SU-DHL-6 (cell line): ENCODE data around the gene EXOSC10.

Experiments used
- H2AFZ ChIP-seq: fragments of 200-600 bp; sonication (generic); 2 replicates; pipeline ENCODE4 v1.6.1; 2014; ENCODE audit warnings: low read depth, mild to moderate bottlenecking, moderate library complexity, mixed read lengths, antibody characterized with exemption, low read length; ENCODE audit not compliant: severe bottlenecking
- H3F3A ChIP-seq: fragments of 200-600 bp; shearing (Covaris generic); 2 replicates; pipeline ENCODE4 v1.6.0; 2016; ENCODE audit warnings: antibody characterized with exemption, mild to moderate bottlenecking; ENCODE audit not compliant: insufficient read depth
- H3K27ac ChIP-seq: fragments of 200-600 bp; sonication (generic); 2 replicates; pipeline ENCODE4 v1.5.1; 2016; ENCODE audit warnings: low read depth, mild to moderate bottlenecking, low read length, moderate library complexity, mixed read lengths
- H3K27me3 ChIP-seq: fragments of 200-600 bp; sonication (generic), shearing (Covaris generic); 2 replicates; pipeline ENCODE4 v1.6.0; 2014; ENCODE audit warnings: mild to moderate bottlenecking, low read length
- H3K36me3 ChIP-seq: fragments of 200-600 bp; sonication (generic); 2 replicates; pipeline ENCODE4 v1.6.1; 2014; ENCODE audit warnings: mild to moderate bottlenecking, low read length, mixed read lengths
- H3K4me2 ChIP-seq: fragments of 300-600, 200-600 bp; shearing (Covaris generic), sonication (generic); 2 replicates; pipeline ENCODE4 v1.6.0; 2014; ENCODE audit warnings: low read length, low read depth, mild to moderate bottlenecking; ENCODE audit not compliant: poor library complexity, severe bottlenecking
- H3K4me3 ChIP-seq: fragments of 200-600 bp; sonication (generic); 2 replicates; pipeline ENCODE4 v1.5.1; 2014; ENCODE audit warnings: antibody characterized with exemption, low read length, mild to moderate bottlenecking, mixed read lengths; ENCODE audit not compliant: insufficient read depth, poor library complexity, severe bottlenecking
- H3K79me2 ChIP-seq: fragments of 200-600 bp; sonication (generic); 2 replicates; pipeline ENCODE4 v1.6.1; 2014; ENCODE audit warnings: mild to moderate bottlenecking, low read length, moderate library complexity; ENCODE audit not compliant: insufficient read depth
- H3K9ac ChIP-seq: fragments of 200-600 bp; sonication (generic); 2 replicates; pipeline ENCODE4 v1.7.0; 2014; ENCODE audit warnings: mild to moderate bottlenecking, low read length
- H3K9me2 ChIP-seq: fragments of 200-600 bp; sonication (generic); replicated peaks from 2 replicates; pipeline ENCODE4 v1.6.1; 2014; ENCODE audit warnings: low read length; ENCODE audit not compliant: insufficient read depth
- H3K9me3 ChIP-seq: fragments of 200-600 bp; sonication (generic); 2 replicates; pipeline ENCODE4 v1.6.1; 2014; ENCODE audit warnings: low read length, mixed read lengths; ENCODE audit not compliant: insufficient read depth
- H4K20me1 ChIP-seq: fragments of 200-600 bp; sonication (generic); 2 replicates; pipeline ENCODE4 v1.6.1; 2014; ENCODE audit warnings: low read depth, mild to moderate bottlenecking, antibody characterized with exemption, low read length, moderate library complexity, mixed read lengths
- EZH2phosphoT487 ChIP-seq: fragments of 200-600 bp; sonication (generic), shearing (Covaris generic); conservative IDR thresholded peaks from 2 replicates; pipeline ENCODE4 v1.6.1; 2018; ENCODE audit warnings: mild to moderate bottlenecking, antibody characterized with exemption, low read length, moderate library complexity, mixed read lengths
- TF ChIP-seq, protein P1 (sequence below): fragments of 200-600 bp; sonication (generic); IDR thresholded peaks from one replicate; pipeline ENCODE4 v1.5.1; 2017; ENCODE audit warnings: antibody characterized with exemption, mild to moderate bottlenecking, low read length, moderate library complexity; ENCODE audit not compliant: insufficient read depth, poor library complexity, severe bottlenecking

The EXOSC10 gene

GRCh38 chr1:11046625-11047365 lies 52.9 kb downstream of the EXOSC10 start, which contains the start of gene MASP2:
MASP2 (minus strand) TSS chr1:11047239; CDS start chr1:11047207, 32 bp downstream.
- no peaks in the 10 kb centered on the region for H3K36me3 ChIP-seq
- H3K4me2 ChIP-seq: no peak within 1 kb of the TSS
- H3K27me3 ChIP-seq: no peaks in the 10 kb centered on the region
- no peaks in the 10 kb centered on the region for H3K9me3 ChIP-seq
- H4K20me1 ChIP-seq: no peaks in the 10 kb centered on the region
- H3K27ac ChIP-seq: no peak within 1 kb of the TSS
- no peak within 1 kb of the TSS for H3K9ac ChIP-seq
- TF ChIP-seq, protein P1, sequence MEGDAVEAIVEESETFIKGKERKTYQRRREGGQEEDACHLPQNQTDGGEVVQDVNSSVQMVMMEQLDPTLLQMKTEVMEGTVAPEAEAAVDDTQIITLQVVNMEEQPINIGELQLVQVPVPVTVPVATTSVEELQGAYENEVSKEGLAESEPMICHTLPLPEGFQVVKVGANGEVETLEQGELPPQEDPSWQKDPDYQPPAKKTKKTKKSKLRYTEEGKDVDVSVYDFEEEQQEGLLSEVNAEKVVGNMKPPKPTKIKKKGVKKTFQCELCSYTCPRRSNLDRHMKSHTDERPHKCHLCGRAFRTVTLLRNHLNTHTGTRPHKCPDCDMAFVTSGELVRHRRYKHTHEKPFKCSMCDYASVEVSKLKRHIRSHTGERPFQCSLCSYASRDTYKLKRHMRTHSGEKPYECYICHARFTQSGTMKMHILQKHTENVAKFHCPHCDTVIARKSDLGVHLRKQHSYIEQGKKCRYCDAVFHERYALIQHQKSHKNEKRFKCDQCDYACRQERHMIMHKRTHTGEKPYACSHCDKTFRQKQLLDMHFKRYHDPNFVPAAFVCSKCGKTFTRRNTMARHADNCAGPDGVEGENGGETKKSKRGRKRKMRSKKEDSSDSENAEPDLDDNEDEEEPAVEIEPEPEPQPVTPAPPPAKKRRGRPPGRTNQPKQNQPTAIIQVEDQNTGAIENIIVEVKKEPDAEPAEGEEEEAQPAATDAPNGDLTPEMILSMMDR: no peak
- no peak for TF ChIP-seq EZH2phosphoT487
- H3K9me2 ChIP-seq: no peaks in the 10 kb centered on the region
- H3F3A ChIP-seq: no peaks in the 10 kb centered on the region
- H3K4me3 ChIP-seq: no peak within 1 kb of the TSS
- no peak within 1 kb of the TSS for H2AFZ ChIP-seq
- no peaks in the 10 kb centered on the region for H3K79me2 ChIP-seq

- no peak overlapping the region for H3K4me2 ChIP-seq
- no peaks in the 10 kb centered on the region for H3F3A ChIP-seq
- no peaks in the 10 kb centered on the region for H3K36me3 ChIP-seq
- no peaks in the 10 kb centered on the region for H3K79me2 ChIP-seq
- no peaks in the 10 kb centered on the region for H3K9me2 ChIP-seq
- H4K20me1 ChIP-seq: no peaks in the 10 kb centered on the region
- no peak overlapping the region for H2AFZ ChIP-seq
- H3K9ac ChIP-seq: no peak overlapping the region
- H3K9me3 ChIP-seq: no peaks in the 10 kb centered on the region
- no peak overlapping the region for H3K27ac ChIP-seq
- H3K27me3 ChIP-seq: no peaks in the 10 kb centered on the region
- H3K4me3 ChIP-seq: no peak overlapping the region
- TF ChIP-seq, protein P1: no peak
- TF ChIP-seq EZH2phosphoT487: no peak
These were observed 53.5 kb downstream of the EXOSC10 start for GRCh38 chr1:11046270-11046566.

DNA sequence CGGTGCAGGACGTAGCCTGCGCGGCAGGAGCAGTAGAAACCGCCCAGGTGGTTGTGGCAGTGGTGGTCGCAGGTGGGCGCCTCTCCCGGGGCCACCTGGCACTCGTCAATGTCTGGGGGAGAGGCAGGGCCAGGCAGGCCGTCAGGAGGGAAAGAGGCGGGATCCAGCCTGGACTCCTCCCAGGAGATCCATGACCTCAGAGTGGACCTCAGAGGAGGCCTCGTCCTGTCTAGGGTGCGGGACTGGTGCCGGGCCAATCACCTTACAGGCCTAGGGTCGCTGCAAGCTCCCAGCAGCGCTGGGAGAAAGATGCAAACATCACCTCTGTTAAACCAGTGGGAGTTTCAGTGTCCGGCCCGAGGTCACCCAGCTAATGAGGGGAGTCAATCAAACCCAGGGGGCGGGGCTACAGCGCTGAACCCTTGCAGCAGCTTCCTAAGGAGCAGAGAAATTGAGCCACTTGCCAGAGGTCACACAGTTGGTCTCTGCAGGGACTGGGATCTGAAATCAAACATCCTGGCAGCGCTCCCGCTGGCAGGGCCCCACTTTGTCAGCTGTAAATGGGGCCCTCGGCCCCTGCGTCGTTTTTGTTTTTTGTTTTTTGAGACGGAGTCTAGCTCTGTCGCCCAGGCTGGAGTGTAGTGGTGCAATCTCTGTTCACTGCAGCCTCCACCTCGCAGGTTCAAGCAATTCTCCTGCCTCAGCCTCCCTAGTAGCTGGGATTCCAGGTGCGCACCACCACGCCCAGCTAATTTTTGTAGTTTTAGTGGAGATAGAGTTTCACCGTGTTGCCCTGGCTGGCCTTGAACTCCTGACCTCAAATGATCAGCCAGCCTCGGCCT lies 54.0 kb downstream of the EXOSC10 start:
- H3K27me3 ChIP-seq: no peaks in the 10 kb centered on the region
- H3K9me3 ChIP-seq: no peaks in the 10 kb centered on the region
- H4K20me1 ChIP-seq: no peaks in the 10 kb centered on the region
- H3F3A ChIP-seq: no peaks in the 10 kb centered on the region
- no peak for TF ChIP-seq EZH2phosphoT487
- TF ChIP-seq, protein P1: no peak
- no peak overlapping the region for H3K27ac ChIP-seq
- H3K36me3 ChIP-seq: no peaks in the 10 kb centered on the region
- no peak overlapping the region for H3K4me2 ChIP-seq
- H3K9ac ChIP-seq: no peak overlapping the region
- H2AFZ ChIP-seq: no peak overlapping the region
- H3K4me3 ChIP-seq: no peak overlapping the region
- H3K79me2 ChIP-seq: no peaks in the 10 kb centered on the region
- H3K9me2 ChIP-seq: no peaks in the 10 kb centered on the region
